ENCODE data around the gene BLM. TPM values are rescaled to one million over a fixed set of nuclear protein-coding genes. Genes with fewer than 3 reads are reported as not detected.

BLM gene
- total RNA-seq, 1 donor from 2014 or later, result 21.5 TPM

GRCh38 chr15:90698629-90699028 lies 18.5 kb upstream of the BLM start:
- Mint-ChIP-seq H3K9me3 (no peaks in the 10 kb centered on the region), H3K4me1 (ENCODE audit: unreplicated experiment) (no peaks in the 10 kb centered on the region), H3K4me3 (no peak overlapping the region), H3K36me3 (peaks cover 12% of the 10 kb centered on the region), H3K27me3 (no peaks in the 10 kb centered on the region), H3K27ac (no peak overlapping the region)
- no peak for TF ChIP-seq CTCF (conservative IDR thresholded peaks at IDR 0.05)
- DNase-seq (ENCODE audit: extremely low spot score, unreplicated experiment), result no peak

GRCh38 chr15:90701048-90701447 lies 16.1 kb upstream of the BLM start:
- TF ChIP-seq CTCF (conservative IDR thresholded peaks at IDR 0.05), result no peak
- DNase-seq (ENCODE audit: extremely low spot score, unreplicated experiment), result no peak
- Mint-ChIP-seq H3K4me1 (ENCODE audit: unreplicated experiment) (no peaks in the 10 kb centered on the region), H3K27me3 (no peaks in the 10 kb centered on the region), H3K9me3 (no peaks in the 10 kb centered on the region), H3K36me3 (peaks cover 18% of the 10 kb centered on the region), H3K4me3 (no peak overlapping the region), H3K27ac (no peak overlapping the region)

- no peak overlapping the region for H3K27ac Mint-ChIP-seq
- no peak overlapping the region for H3K4me3 Mint-ChIP-seq
- no peak for DNase-seq (ENCODE audit: extremely low spot score, unreplicated experiment)
- H3K9me3 Mint-ChIP-seq, result no peaks in the 10 kb centered on the region
- no peak for TF ChIP-seq CTCF (conservative IDR thresholded peaks at IDR 0.05)
- H3K4me1 Mint-ChIP-seq (ENCODE audit: unreplicated experiment), result no peaks in the 10 kb centered on the region
- peaks cover 18% of the 10 kb centered on the region for H3K36me3 Mint-ChIP-seq
- H3K27me3 Mint-ChIP-seq, result no peaks in the 10 kb centered on the region
Measured at GRCh38 chr15:90701880-90702630, 15.1 kb upstream of the BLM start.

DNA sequence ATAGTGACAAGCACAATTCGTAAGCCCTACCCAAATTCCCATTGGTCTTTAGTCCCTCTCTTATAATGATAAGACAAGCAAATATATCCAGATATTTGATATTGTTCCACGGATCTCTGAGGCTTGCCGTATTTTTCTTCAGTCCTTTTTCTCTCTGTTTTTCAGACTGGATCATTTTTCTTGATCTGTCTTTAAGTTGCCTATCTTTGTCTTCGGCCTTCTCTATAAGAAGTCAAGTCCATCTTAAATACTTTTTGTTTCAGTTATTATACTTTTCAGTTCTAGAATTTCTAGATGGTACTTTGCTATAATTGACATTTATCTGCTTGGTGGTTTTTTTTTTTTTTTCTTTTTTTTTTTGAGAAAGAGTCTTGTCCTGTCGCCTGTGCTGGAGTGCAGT lies 13.7 kb upstream of the BLM start:
- H3K27ac Mint-ChIP-seq, result no peak overlapping the region
- H3K4me3 Mint-ChIP-seq, result no peak overlapping the region
- peaks cover 2% of the 10 kb centered on the region for H3K4me1 Mint-ChIP-seq (ENCODE audit: unreplicated experiment)
- no peaks in the 10 kb centered on the region for H3K27me3 Mint-ChIP-seq
- H3K9me3 Mint-ChIP-seq, result no peaks in the 10 kb centered on the region
- DNase-seq (ENCODE audit: extremely low spot score, unreplicated experiment), result no peak
- TF ChIP-seq CTCF (conservative IDR thresholded peaks at IDR 0.05), result no peak
- H3K36me3 Mint-ChIP-seq, result peaks cover 18% of the 10 kb centered on the region

DNA sequence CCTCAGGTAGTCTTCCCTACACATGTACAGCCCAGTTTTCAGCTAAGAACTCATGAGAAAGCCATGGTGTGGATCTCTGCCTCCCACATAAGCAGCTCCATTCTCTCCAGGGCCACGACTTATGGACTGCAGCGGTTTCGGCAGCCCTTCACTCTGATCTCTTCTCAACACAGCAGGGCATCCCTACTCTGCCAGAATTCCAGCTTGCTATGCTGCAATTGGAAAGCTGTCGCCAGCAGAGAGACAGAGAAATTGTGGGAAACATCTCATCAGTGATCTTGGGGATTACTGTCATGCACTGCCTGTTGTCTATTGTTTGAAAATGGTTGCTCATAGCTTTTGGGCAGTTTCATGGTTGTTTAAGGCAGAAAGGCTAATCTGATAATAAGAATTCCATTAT lies 11.9 kb upstream of the BLM start:
- H3K27ac Mint-ChIP-seq, result no peak overlapping the region
- H3K27me3 Mint-ChIP-seq, result no peaks in the 10 kb centered on the region
- no peak for DNase-seq (ENCODE audit: extremely low spot score, unreplicated experiment)
- peaks cover 6% of the 10 kb centered on the region for H3K4me1 Mint-ChIP-seq (ENCODE audit: unreplicated experiment)
- no peaks in the 10 kb centered on the region for H3K9me3 Mint-ChIP-seq
- peaks cover 18% of the 10 kb centered on the region for H3K36me3 Mint-ChIP-seq
- no peak for TF ChIP-seq CTCF (conservative IDR thresholded peaks at IDR 0.05)
- H3K4me3 Mint-ChIP-seq, result no peak overlapping the region
